Thyroid gland (tissue), 4 donors: ENCODE measurements around the gene CASS4.

Experiments used
- CTCF ChIP-seq, 6 experiments: fragments of 200-600 bp in 3 of 6; fragments of 450-650 bp in 3 of 6; sonication (generic) in 3 of 6; IDR thresholded peaks; one replicate each; pipeline ENCODE4 v1.5.1; 2016 to 2019; ENCODE audit warnings: antibody characterized with exemption in 6 of 6, mild to moderate bottlenecking in 2 of 6, inconsistent platforms in 1 of 6, moderate library complexity in 1 of 6
- POLR2A ChIP-seq, 2 donors: fragments of 450-650 bp; IDR thresholded peaks; one replicate each; pipeline ENCODE4 v1.6.1; 2017; ENCODE audit warnings: antibody characterized with exemption in 2 of 2, mild to moderate bottlenecking in 2 of 2, moderate library complexity in 1 of 2

DNA sequence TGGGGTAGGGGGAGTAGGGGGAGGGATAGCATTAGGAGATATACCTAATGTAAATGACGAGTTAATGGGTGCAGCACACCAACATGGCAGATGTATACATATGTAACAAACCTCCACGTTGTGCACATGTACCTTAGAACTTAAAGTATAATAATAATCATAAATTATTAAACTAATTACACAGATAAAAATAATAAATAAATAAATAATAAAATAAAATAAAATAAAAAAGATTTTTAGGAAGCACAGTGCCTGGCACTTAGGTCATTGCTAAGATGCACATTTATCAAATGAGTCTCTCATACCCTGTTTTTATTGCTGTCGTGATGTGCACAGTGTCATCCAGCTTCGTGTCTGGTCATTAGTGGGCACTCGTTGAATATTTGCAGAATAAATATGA, 37.4 kb downstream of the CASS4 start:
- TF ChIP-seq CTCF (IDR thresholded peaks at IDR 0.05) (no peak), POLR2A (IDR thresholded peaks at IDR 0.05) (no peak)
